Smooth muscle cell (in vitro differentiated cells): ENCODE results near the gene KRT82. TPM values are rescaled to one million over a fixed set of nuclear protein-coding genes. Genes with fewer than 3 reads are reported as not detected.

Experiments used
- DNase-seq: peaks from one replicate; lab custom pipeline; 2025; ENCODE audit not compliant: unreplicated experiment; lab: John Stamatoyannopoulos, UW
- H2AFZ ChIP-seq: fragments of 200-600 bp; sonication (generic); 2 replicates; pipeline ENCODE4 v1.6.0; 2016; ENCODE audit warnings: antibody characterized with exemption, low read depth, mild to moderate bottlenecking
- H3F3A ChIP-seq: fragments of 200-600 bp; sonication (generic); 2 replicates; pipeline ENCODE4 v1.6.0; 2017; ENCODE audit warnings: antibody characterized with exemption, low read depth
- H3K27ac ChIP-seq: fragments of 200-600 bp; sonication (generic); 2 replicates; pipeline ENCODE4 v1.5.1; 2016; ENCODE audit warnings: low read depth, mild to moderate bottlenecking
- H3K27me3 ChIP-seq: fragments of 200-600 bp; sonication (generic); 2 replicates; pipeline ENCODE4 v1.6.1; 2016; ENCODE audit warnings: low read depth, mild to moderate bottlenecking
- H3K36me3 ChIP-seq: fragments of 200-600 bp; sonication (generic); 2 replicates; pipeline ENCODE4 v1.5.1; 2016; ENCODE audit warnings: low read depth
- H3K4me1 ChIP-seq: fragments of 200-600 bp; sonication (generic); 2 replicates; pipeline ENCODE4 v1.5.1; 2016; ENCODE audit warnings: low read depth
- H3K4me2 ChIP-seq: fragments of 200-600 bp; sonication (generic); 2 replicates; pipeline ENCODE4 v1.6.0; 2016; ENCODE audit warnings: mild to moderate bottlenecking
- H3K4me3 ChIP-seq: fragments of 200-600 bp; sonication (generic); 2 replicates; pipeline ENCODE4 v1.5.1; 2016; ENCODE audit warnings: mild to moderate bottlenecking
- H3K79me2 ChIP-seq: fragments of 200-600 bp; sonication (generic); 2 replicates; pipeline ENCODE4 v1.6.0; 2016; ENCODE audit warnings: low read depth, mild to moderate bottlenecking
- H3K9ac ChIP-seq: fragments of 200-600 bp; sonication (generic); 2 replicates; pipeline ENCODE4 v1.6.0; 2016; ENCODE audit warnings: low read depth
- H3K9me3 ChIP-seq: fragments of 200-600 bp; sonication (generic); replicated peaks from 2 replicates; pipeline ENCODE4 v1.5.1; 2016; ENCODE audit warnings: low read depth
- H4K20me1 ChIP-seq: fragments of 200-600 bp; sonication (generic); 2 replicates; pipeline ENCODE4 v1.6.0; 2016; ENCODE audit warnings: low read depth
- WGBS: methylation state at CpG from one replicate; pipeline ENCODE4 v1.1.7; 2016; ENCODE audit warnings: low lambda C conversion rate; 5-methylcytosine and 5-hydroxymethylcytosine counted together
- polyA plus RNA-seq: library from polyadenylated mRNA; unstranded; fragments of >200 nt; fragmentation: Nextera tagmentation; extraction: Ambion mirVana; gene quantifications from 2 replicates; pipeline ENCODE4 v1.2.1, GENCODE V29; 2016
- total RNA-seq: library from RNA; depleted of rRNA; stranded (reverse); fragments of >200 nt; gene quantifications from 2 replicates; pipeline ENCODE4 v1.2.3, GENCODE V29; 2014
- TF ChIP-seq, protein P1 (sequence below): fragments of 200-600 bp; sonication (generic); IDR thresholded peaks from 2 replicates; pipeline ENCODE4 v1.5.1; 2017; ENCODE audit warnings: borderline replicate concordance, mild to moderate bottlenecking, antibody characterized with exemption; ENCODE audit not compliant: insufficient read depth, poor library complexity, severe bottlenecking

Gene KRT82
- total and polyA plus RNA-seq, 2 experiments from 2014 or later = 0.23 TPM; not detected in 1

DNA sequence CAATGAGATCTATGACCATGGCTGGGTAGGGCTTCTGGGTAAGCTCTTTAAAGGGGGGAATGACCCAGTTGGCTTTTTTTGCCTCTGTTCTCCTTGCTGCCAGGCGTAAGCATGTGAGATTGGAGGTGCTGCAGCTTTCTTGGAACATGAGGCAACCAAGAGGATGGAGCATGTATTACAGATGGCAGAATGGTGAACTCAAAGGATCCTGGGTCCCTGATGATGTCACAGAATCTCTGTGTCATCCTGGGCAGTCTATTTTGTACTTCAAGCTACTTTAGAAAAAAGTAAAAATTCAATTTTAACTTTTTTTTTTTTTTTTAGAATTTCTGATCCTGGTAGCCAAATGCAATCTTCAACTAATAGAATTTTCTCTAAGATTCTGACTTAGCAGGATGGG lies 8.0 kb downstream of the KRT82 start:
- no peak overlapping the region for H3K9ac ChIP-seq
- H3K79me2 ChIP-seq = no peaks in the 10 kb centered on the region
- TF ChIP-seq, protein P1, sequence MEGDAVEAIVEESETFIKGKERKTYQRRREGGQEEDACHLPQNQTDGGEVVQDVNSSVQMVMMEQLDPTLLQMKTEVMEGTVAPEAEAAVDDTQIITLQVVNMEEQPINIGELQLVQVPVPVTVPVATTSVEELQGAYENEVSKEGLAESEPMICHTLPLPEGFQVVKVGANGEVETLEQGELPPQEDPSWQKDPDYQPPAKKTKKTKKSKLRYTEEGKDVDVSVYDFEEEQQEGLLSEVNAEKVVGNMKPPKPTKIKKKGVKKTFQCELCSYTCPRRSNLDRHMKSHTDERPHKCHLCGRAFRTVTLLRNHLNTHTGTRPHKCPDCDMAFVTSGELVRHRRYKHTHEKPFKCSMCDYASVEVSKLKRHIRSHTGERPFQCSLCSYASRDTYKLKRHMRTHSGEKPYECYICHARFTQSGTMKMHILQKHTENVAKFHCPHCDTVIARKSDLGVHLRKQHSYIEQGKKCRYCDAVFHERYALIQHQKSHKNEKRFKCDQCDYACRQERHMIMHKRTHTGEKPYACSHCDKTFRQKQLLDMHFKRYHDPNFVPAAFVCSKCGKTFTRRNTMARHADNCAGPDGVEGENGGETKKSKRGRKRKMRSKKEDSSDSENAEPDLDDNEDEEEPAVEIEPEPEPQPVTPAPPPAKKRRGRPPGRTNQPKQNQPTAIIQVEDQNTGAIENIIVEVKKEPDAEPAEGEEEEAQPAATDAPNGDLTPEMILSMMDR = no peak
- WGBS = 81% methylated on average over 1 of the region's 1 CpG
- H3F3A ChIP-seq = no peaks in the 10 kb centered on the region
- no peaks in the 10 kb centered on the region for H3K36me3 ChIP-seq
- DNase-seq = no peak
- no peak overlapping the region for H2AFZ ChIP-seq
- H4K20me1 ChIP-seq = no peaks in the 10 kb centered on the region
- H3K4me3 ChIP-seq = no peak overlapping the region
- no peaks in the 10 kb centered on the region for H3K9me3 ChIP-seq
- no peaks in the 10 kb centered on the region for H3K4me1 ChIP-seq
- H3K27ac ChIP-seq = no peak overlapping the region
- H3K4me2 ChIP-seq = no peak overlapping the region
- H3K27me3 ChIP-seq = no peaks in the 10 kb centered on the region

DNA sequence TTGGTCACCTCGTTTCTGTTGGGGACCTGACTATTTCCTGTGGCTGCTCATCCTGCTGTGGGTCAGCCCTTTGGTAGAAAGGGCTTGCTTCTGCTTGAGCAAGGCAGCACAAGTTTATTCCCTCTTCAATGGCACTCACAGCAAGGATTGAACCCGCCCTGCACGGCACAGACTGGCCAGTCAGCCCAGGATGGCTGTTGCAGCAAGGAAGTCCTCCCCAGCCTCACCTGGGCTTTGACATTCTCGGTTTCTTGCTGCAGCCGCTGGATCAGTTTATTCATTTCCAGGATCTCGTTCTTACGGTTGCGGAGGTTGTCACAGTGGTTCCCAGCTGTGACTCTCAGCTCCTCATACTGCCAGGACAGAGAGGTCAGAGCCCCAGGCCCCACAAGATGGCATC lies 9.5 kb downstream of the KRT82 start:
- Histone ChIP-seq H4K20me1 (no peaks in the 10 kb centered on the region), H3K27ac (no peak overlapping the region), H3K36me3 (no peaks in the 10 kb centered on the region), H3K9me3 (no peaks in the 10 kb centered on the region), H2AFZ (no peak overlapping the region), H3K9ac (no peak overlapping the region), H3K4me3 (no peak overlapping the region), H3K27me3 (no peaks in the 10 kb centered on the region), H3F3A (no peaks in the 10 kb centered on the region), H3K4me2 (no peak overlapping the region), H3K79me2 (no peaks in the 10 kb centered on the region), H3K4me1 (no peaks in the 10 kb centered on the region)
- DNase-seq = no peak
- TF ChIP-seq, protein P1 = no peak
- WGBS = 91% methylated on average over 8 of the region's 8 CpGs

DNA sequence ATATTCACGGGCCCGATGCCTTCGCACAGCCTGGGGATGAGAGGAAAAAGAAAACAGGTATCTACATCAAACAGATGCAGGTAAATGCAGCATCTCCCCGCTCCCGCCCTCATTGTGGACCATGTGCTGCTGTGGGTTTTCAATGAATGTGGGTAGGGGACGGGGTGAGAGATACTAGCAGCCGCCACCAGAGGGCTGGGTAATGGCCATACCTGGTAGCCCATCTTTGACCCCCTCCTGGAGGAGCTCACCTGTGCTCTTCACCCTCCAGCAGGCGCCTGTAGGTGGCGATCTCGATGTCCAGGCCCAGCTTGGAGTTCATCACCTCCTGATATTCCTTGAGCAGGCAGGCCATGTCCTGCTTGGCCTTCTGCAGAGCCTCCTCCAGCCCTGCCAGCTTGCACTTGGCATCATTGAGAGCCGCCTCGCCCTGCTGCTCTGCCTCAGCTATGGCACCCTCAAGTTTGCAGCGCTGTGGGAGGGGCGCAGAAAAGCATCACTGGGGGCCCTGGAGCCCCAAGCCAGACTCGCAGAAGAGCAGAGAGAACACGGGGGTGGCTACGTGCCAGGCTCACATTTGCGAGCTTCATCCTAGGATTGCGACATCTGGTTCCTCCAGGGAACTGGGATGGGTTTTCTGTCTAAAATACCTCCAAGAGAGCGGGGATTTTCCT lies 10.2 kb downstream of the KRT82 start:
- Histone ChIP-seq H3K79me2 (no peaks in the 10 kb centered on the region), H3K4me3 (no peak overlapping the region), H2AFZ (no peak overlapping the region), H3K9me3 (no peaks in the 10 kb centered on the region), H4K20me1 (no peaks in the 10 kb centered on the region), H3K4me1 (no peaks in the 10 kb centered on the region), H3K36me3 (no peaks in the 10 kb centered on the region), H3K4me2 (no peak overlapping the region), H3K27ac (no peak overlapping the region), H3F3A (no peaks in the 10 kb centered on the region), H3K9ac (no peak overlapping the region), H3K27me3 (no peaks in the 10 kb centered on the region)
- TF ChIP-seq, protein P1 = peak; percentile 37
- 50% methylated on average over 20 of the region's 20 CpGs for WGBS
- no peak for DNase-seq

DNA sequence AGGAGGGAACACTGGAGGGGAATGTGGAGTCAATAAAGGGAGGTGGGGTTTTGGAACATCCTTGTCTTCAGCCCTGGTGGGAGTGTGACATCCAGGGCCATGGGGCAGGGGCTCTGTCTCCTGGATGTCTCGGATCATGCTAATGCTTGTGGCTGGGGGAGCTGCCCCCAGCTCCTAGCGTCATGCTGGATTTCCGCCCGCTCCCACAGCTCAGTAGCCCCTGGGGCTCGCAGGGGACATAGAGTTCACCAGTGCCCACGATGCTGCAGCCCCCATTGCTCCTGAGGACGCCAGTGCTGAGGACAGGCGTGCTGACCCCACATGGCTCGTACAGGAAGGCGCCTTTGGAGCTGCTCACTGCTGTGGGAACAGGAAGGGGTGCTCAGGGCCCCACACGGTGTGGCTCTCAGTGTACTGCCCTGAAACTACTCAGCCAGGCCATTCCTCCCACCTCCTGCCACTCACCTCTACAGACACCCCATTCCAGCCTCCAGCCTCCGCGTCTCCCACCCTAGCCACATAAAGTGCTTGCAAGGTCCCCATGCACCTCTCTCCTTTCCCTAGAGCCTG lies 11.2 kb downstream of the KRT82 start:
- Histone ChIP-seq H4K20me1 (no peaks in the 10 kb centered on the region), H3K4me2 (no peak overlapping the region), H3K27ac (no peak overlapping the region), H3F3A (no peaks in the 10 kb centered on the region), H3K4me3 (no peak overlapping the region), H2AFZ (no peak overlapping the region), H3K4me1 (no peaks in the 10 kb centered on the region), H3K9ac (no peak overlapping the region), H3K79me2 (no peaks in the 10 kb centered on the region), H3K36me3 (no peaks in the 10 kb centered on the region), H3K9me3 (no peaks in the 10 kb centered on the region), H3K27me3 (no peaks in the 10 kb centered on the region)
- no peak for DNase-seq
- WGBS = 90% methylated on average over 13 of the region's 13 CpGs
- TF ChIP-seq, protein P1 = no peak
